ENCODE results near the gene ALK. TPM values are rescaled to one million over a fixed set of nuclear protein-coding genes. Genes with fewer than 3 reads are reported as not detected.

The ALK gene
- total RNA-seq, 1 donor from 2014 or later = 9.6 TPM

- Mint-ChIP-seq H3K9me3 (ENCODE audit: unreplicated experiment) (peaks cover 1% of the 10 kb centered on the region), H3K27ac (ENCODE audit: unreplicated experiment) (no peak overlapping the region), H3K36me3 (ENCODE audit: unreplicated experiment) (peaks cover 5% of the 10 kb centered on the region), H3K27me3 (ENCODE audit: unreplicated experiment) (peaks cover 5% of the 10 kb centered on the region), H3K4me1 (ENCODE audit: low read depth, unreplicated experiment) (no peaks in the 10 kb centered on the region), H3K4me3 (ENCODE audit: unreplicated experiment) (no peak overlapping the region)
- no peak for TF ChIP-seq CTCF (IDR thresholded peaks at IDR 0.05; ENCODE audit: partially characterized antibody, unreplicated experiment)
- no peak for DNase-seq
These were observed 329.8 kb downstream of the ALK start for GRCh38 chr2:29591600-29591999.

- no peaks in the 10 kb centered on the region for H3K4me1 Mint-ChIP-seq (ENCODE audit: low read depth, unreplicated experiment)
- H3K4me3 Mint-ChIP-seq (ENCODE audit: unreplicated experiment) = no peak overlapping the region
- H3K36me3 Mint-ChIP-seq (ENCODE audit: unreplicated experiment) = peaks cover 5% of the 10 kb centered on the region
- no peak overlapping the region for H3K27ac Mint-ChIP-seq (ENCODE audit: unreplicated experiment)
- peaks cover 5% of the 10 kb centered on the region for H3K27me3 Mint-ChIP-seq (ENCODE audit: unreplicated experiment)
- no peak for TF ChIP-seq CTCF (IDR thresholded peaks at IDR 0.05; ENCODE audit: partially characterized antibody, unreplicated experiment)
- peaks cover 1% of the 10 kb centered on the region for H3K9me3 Mint-ChIP-seq (ENCODE audit: unreplicated experiment)
- DNase-seq = no peak
These were observed 331.2 kb downstream of the ALK start for GRCh38 chr2:29590211-29590610.

GRCh38 chr2:29589440-29590103 is 331.8 kb downstream of the ALK start:
- no peaks in the 10 kb centered on the region for H3K4me1 Mint-ChIP-seq (ENCODE audit: low read depth, unreplicated experiment)
- H3K27me3 Mint-ChIP-seq (ENCODE audit: unreplicated experiment) = peaks cover 5% of the 10 kb centered on the region
- H3K4me3 Mint-ChIP-seq (ENCODE audit: unreplicated experiment) = no peak overlapping the region
- no peak for DNase-seq
- no peak for TF ChIP-seq CTCF (IDR thresholded peaks at IDR 0.05; ENCODE audit: partially characterized antibody, unreplicated experiment)
- no peak overlapping the region for H3K27ac Mint-ChIP-seq (ENCODE audit: unreplicated experiment)
- peaks cover 1% of the 10 kb centered on the region for H3K9me3 Mint-ChIP-seq (ENCODE audit: unreplicated experiment)
- peaks cover 5% of the 10 kb centered on the region for H3K36me3 Mint-ChIP-seq (ENCODE audit: unreplicated experiment)

GRCh38 chr2:29587402-29588190 is 333.8 kb downstream of the ALK start:
- no peak for TF ChIP-seq CTCF (IDR thresholded peaks at IDR 0.05; ENCODE audit: partially characterized antibody, unreplicated experiment)
- no peak for DNase-seq
- Mint-ChIP-seq H3K27me3 (ENCODE audit: unreplicated experiment) (peaks cover 5% of the 10 kb centered on the region), H3K9me3 (ENCODE audit: unreplicated experiment) (peaks cover 1% of the 10 kb centered on the region), H3K36me3 (ENCODE audit: unreplicated experiment) (peaks cover 3% of the 10 kb centered on the region), H3K4me3 (ENCODE audit: unreplicated experiment) (no peak overlapping the region), H3K27ac (ENCODE audit: unreplicated experiment) (no peak overlapping the region), H3K4me1 (ENCODE audit: low read depth, unreplicated experiment) (peaks cover 5% of the 10 kb centered on the region)

- no peak overlapping the region for H3K27ac Mint-ChIP-seq (ENCODE audit: unreplicated experiment)
- peaks cover 5% of the 10 kb centered on the region for H3K4me1 Mint-ChIP-seq (ENCODE audit: low read depth, unreplicated experiment)
- no peak overlapping the region for H3K4me3 Mint-ChIP-seq (ENCODE audit: unreplicated experiment)
- H3K27me3 Mint-ChIP-seq (ENCODE audit: unreplicated experiment) = peaks cover 5% of the 10 kb centered on the region
- no peak for DNase-seq
- TF ChIP-seq CTCF (IDR thresholded peaks at IDR 0.05; ENCODE audit: partially characterized antibody, unreplicated experiment) = no peak
- peaks cover 1% of the 10 kb centered on the region for H3K9me3 Mint-ChIP-seq (ENCODE audit: unreplicated experiment)
- no peaks in the 10 kb centered on the region for H3K36me3 Mint-ChIP-seq (ENCODE audit: unreplicated experiment)
These were observed 334.5 kb downstream of the ALK start for GRCh38 chr2:29586919-29587318.

Data from glutamatergic neuron (in vitro differentiated cells).